Hepatocyte (in vitro differentiated cells): ENCODE data around the gene TSTD2.

ENCODE experiments used
- EZH2 ChIP-seq: fragments of 200-600 bp; sonication (generic); IDR thresholded peaks from 2 replicates; pipeline ENCODE4 v1.6.1; 2016; ENCODE audit warnings: antibody characterized with exemption, mild to moderate bottlenecking, borderline replicate concordance
- TF ChIP-seq, protein P1 (sequence below): fragments of 200-600 bp; sonication (generic); IDR thresholded peaks from 2 replicates; pipeline ENCODE4 v1.5.1; 2016; ENCODE audit warnings: antibody characterized with exemption, mild to moderate bottlenecking; ENCODE audit not compliant: poor library complexity

DNA sequence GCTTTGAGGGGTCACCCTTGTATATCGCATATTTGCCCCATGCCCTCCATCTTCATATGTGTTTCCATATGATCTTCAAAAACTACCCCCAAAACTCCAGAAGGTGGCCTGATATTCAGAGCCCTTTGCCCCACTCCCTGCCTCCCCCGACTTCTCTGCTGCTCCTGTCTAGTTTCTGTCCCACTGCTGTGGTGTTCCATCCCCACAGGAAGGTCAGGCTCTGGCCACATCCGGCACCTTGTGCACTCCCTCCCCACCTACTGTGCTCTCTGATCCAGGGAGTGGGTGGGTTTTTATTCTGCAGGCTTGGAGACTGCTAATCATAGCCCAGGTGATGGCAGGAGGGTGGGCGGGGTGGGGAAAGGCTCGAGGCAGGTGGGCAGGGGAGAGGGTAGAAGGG is 79.3 kb downstream of the TSTD2 start:
- no peak for TF ChIP-seq EZH2
- TF ChIP-seq, protein P1, sequence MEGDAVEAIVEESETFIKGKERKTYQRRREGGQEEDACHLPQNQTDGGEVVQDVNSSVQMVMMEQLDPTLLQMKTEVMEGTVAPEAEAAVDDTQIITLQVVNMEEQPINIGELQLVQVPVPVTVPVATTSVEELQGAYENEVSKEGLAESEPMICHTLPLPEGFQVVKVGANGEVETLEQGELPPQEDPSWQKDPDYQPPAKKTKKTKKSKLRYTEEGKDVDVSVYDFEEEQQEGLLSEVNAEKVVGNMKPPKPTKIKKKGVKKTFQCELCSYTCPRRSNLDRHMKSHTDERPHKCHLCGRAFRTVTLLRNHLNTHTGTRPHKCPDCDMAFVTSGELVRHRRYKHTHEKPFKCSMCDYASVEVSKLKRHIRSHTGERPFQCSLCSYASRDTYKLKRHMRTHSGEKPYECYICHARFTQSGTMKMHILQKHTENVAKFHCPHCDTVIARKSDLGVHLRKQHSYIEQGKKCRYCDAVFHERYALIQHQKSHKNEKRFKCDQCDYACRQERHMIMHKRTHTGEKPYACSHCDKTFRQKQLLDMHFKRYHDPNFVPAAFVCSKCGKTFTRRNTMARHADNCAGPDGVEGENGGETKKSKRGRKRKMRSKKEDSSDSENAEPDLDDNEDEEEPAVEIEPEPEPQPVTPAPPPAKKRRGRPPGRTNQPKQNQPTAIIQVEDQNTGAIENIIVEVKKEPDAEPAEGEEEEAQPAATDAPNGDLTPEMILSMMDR: no peak
